Sigmoid colon (tissue), 4 donors: ENCODE data around the gene ZNF335.

Experiments
- CTCF ChIP-seq, 4 experiments: fragments of 450-650 bp in 3 of 4; fragments of 200-600 bp in 1 of 4; IDR thresholded peaks; one replicate each; pipeline ENCODE4 v1.5.1; 2016 to 2019; ENCODE audit warnings: antibody characterized with exemption in 4 of 4, mild to moderate bottlenecking in 3 of 4, moderate library complexity in 2 of 4
- POLR2A ChIP-seq, 2 donors: fragments of 450-650 bp; IDR thresholded peaks; one replicate each; pipeline ENCODE4 v1.6.1; 2016; ENCODE audit warnings: antibody characterized with exemption in 2 of 2, mild to moderate bottlenecking in 2 of 2, moderate library complexity in 2 of 2
- POLR2AphosphoS5 ChIP-seq, 4 donors: sonication (generic); formaldehyde crosslinking; IDR thresholded peaks; one replicate each; pipeline ENCODE4 v1.6.1; 2017; ENCODE audit warnings: antibody characterized with exemption in 4 of 4

- no peak for TF ChIP-seq POLR2A (IDR thresholded peaks at IDR 0.05)
- peak in 3 of 4 donors; percentile 15 to 35 (median 17) for TF ChIP-seq POLR2AphosphoS5 (IDR thresholded peaks at IDR 0.05)
- no peak for TF ChIP-seq CTCF (IDR thresholded peaks at IDR 0.05)
These were observed 22.3 kb downstream of the ZNF335 start for GRCh38 chr20:45949542-45950329.
